GM21737 (cell line): ENCODE data around the gene FAM200C.

ENCODE experiments used
- ATAC-seq: cut with Tn5 transposase; IDR thresholded peaks from one replicate; pipeline ENCODE4 v1.9.1; 2021; ENCODE audit warnings: mild to moderate bottlenecking, moderate library complexity; ENCODE audit not compliant: unreplicated experiment

The FAM200C gene

DNA sequence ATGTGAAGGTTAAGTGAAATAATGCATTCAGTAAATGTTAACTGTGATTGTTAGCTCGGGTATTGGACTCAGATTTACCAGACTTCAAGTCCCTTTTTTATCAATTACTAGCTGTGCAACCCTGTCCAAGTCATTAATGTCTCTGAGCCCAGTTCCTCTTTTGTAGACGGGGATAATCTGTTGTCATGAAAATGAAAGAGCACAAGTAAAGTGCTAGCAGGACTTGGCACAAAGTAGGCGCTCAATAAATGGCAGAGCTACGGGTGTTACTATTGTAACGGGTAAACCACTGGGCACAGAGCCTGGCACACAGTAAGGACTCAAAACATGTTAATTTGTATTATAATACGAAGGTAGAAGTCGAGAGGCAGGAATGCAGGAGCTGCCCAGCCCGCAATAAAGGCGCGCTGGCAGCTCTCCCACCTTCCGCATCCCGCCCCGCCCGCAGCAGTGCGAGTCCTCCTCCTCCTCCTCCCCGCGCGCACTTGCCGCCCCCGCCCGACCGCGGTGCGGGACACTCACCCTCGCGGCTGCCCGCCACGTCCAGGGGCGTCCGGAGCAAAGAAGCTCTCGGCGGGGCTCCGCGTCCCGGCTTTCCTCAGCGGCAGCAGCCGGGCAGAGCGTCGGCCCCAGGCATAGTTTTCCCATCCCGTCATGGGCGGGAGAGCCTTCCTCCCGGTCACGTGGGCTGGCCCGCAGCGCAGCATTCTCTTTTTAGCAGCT is 29.7 kb downstream of the FAM200C start, which contains the start of gene C1QTNF2:
TSS of gene C1QTNF2 (minus strand) at position 637 of the 723 bp plus-strand sequence. CDS start 15,615 bp downstream, outside the sequence.
- no peak for ATAC-seq

DNA sequence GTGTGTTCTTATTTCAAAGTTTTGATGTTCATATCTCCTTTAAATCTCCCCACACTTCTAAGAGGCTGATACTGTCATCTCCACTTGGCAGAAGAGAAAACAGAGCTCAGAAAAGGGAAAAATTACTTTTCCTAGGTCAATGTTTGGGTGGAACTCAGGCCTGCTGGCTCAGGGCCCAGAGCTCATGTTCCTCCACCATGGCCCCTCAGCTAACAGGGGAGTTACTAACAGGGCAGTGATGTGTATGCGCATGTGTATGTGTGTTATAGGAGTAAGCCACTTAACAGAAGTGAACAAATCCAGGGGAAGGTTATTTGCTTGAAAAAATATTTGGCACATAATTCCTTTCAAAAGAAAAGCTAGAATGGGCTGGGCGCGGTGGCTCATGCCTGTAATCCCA is 32.0 kb downstream of the FAM200C start:
- no peak for ATAC-seq

DNA sequence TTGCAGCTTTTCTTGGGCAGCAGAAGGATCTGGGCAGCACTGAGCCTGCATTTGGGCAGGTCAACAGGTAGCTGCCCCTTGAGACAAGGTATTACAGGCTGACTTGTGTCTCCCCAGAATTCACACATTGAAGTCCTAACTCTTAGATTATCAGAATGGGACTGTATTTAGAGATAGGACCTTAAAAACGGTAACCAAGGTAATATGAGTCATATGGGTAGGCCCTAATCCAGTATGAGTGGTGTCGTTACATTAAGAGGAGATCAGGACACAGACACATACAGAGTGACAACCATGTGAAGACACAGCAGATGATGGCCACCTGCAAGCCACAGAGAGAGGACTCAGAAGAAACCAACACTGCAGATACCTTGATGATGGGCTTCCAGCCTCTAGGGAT is 32.6 kb downstream of the FAM200C start:
- no peak for ATAC-seq

DNA sequence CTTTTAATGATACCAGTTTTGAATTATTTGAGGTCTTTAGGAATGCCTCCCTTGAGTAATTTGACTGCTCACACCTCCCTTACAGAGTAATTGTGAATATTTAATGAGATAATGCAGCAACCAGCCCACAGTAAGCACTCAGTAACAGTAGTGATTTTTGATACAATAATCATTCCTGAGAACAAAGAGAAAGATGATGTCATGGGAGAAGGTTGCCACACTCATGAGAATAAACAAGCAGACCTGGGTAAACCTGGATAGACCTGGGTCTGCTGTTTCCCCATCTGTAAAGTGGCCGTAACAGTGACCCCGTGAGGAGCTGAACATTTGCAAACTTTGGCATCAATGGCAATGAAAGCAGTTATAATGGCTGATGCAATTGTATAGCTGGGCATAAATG is 33.6 kb downstream of the FAM200C start:
- no peak for ATAC-seq

DNA sequence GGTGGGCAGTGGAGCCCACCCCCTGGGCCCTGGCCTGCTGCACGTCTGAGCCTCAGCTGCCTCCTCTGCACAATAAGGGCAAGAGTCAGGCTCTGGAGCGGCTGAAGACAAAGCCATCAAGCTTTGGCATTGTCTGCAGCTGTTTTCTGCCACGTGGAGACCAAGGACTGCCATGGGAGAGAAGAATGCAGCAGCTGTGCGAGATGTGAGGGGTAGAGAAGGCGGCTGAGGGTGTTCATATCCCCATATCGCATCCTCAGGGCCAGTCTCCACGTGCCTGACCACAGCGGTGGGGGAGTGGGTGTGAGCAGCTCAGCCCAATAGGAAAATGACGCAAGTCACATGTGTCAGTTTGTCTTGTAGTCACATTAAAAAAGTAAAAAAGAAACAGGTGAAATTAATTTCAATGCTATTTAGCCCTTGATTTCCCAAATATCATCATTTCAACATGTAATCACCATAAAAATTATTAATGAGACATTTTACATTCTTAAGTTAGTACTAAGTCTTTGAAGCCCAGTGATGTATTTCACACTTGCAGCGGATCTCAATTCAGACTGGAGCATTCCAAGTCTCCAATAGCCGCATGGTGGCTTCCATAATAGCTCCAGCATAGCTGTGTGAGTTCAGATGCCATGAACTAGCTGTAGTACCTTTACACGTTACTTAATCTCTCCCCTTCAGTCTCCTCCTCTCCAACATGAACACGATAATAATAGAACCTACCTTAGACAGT is 36.0 kb downstream of the FAM200C start:
- no peak for ATAC-seq

DNA sequence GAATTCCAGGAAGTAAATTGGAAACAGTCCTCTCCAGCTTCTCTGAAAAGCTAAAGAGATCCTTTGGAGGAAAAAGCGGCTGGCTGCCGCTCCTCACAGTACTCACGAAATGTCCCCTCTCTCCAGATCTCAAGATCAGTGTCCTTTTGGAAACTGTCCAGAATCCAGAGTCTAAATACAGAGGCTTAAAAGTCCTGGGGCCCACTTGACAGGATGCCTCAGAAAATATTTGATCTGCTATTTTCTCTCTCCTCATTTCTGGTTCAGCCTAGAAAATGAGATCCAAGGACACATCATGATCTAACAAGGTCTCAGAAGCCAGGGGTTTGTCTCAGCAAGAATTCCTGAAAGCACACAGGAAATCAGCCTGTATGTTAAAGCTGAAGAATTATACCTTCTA is 36.6 kb downstream of the FAM200C start:
- ATAC-seq: no peak

DNA sequence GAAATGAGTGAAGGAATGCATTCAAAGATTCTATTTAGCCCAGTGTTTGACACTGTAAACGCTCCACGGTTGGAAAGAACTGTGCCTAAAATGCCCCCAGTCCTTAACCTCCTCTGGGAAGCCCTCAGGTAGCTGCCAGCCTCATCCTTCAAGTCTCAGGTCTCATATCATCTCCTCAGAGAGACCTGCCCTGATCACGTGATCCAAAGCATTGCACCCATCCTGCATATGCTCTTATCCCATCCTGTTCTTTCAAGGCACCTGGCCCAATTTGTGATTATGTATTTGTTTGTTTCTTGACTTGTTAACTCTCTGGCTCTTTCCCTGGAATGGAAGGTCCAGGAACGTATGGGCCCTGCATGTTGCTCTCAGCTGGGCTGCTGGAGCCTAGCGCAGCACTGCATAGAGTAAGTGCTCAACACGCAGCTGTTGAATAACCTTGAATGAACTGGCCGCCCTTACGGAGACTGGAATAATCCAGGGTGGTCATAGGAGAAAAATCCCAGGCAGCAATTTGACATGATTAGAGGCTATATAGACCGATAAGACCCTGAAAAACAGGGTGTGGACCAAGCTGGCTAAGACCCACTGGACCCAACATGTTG is 38.1 kb downstream of the FAM200C start:
- no peak for ATAC-seq

DNA sequence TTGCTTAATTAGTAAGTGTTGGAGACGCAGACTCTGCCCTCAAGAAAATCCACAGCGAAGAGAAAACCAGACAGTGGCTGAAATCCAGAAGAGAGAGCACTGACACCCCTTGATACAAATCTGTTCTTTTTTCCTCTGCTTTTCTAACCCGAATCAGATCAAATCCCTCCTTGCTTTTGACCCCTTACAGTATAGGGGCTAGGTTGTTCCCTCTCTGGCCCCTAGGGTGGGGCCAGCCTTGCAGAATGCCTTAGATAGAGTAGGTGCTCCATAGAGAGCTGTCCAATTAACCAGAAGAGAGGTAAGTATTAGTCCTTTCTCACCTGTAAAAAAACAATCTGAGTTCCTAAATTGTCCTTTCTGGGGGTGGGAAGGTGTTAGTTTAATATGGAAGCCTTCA is 39.5 kb downstream of the FAM200C start:
- ATAC-seq: no peak

DNA sequence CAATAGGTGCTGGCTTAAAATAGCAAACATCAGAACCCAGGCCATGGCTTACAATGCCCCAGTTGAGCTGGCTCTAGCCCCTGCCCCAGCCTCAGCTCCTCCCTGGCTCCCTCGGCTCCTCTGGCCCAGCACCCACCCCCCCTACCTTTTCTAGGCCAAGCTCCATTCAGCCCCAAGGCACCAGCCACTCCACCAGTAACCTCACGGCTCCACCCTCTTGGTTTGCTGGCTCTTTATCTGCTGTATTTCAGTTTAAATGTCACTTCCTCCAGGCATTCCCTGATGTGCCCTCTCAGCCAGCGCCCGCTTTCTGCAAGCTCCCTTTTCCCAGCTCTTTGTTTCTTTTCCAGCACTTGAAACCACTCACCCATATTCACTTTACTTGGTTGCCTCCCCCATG is 40.0 kb downstream of the FAM200C start:
- ATAC-seq: no peak

DNA sequence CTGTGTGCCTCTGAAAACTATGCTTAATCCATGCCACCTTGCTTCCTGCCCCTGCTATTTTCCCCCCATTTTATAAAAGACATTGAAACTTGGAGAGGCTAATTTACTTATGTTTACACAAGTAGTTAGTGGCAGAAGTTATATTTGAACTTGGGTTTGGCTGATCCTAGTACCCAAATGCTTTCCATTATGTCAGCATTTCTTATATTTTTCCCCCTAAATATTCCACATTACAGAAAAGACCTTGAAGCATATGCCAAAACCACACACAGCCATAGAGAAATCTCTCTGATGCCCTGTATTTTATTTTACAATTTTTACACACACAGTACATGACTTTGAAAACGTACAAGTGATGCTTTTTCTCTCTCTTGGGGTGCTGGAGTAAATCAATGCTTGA is 40.6 kb downstream of the FAM200C start:
- ATAC-seq: no peak

DNA sequence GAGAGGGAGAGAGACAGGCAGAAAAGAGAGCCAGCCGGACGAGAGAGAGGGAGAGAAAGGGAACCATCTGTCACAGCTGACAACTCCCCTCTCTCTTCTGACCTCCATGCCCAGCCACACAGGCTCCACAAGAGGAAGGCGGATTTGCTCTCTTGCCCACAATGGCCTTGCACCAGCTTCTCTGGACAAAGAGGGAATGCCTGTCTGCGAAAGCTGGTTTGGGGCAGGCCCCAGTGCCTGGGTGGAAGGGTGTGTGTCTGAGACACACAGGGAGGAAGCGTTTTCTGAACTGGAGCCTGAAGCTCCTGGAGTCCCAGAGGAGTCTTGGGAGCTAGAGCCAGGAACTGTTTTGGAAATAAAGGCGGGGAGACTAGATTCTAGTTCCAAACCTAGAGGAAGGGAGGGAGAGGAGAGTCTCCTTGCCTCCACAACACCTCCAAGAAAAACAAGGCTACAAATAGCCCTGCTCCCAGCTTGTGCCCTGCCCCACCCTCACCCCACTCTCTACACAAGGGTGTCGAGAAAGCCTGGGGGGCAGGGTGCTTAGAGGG is 41.9 kb downstream of the FAM200C start:
- ATAC-seq: no peak

DNA sequence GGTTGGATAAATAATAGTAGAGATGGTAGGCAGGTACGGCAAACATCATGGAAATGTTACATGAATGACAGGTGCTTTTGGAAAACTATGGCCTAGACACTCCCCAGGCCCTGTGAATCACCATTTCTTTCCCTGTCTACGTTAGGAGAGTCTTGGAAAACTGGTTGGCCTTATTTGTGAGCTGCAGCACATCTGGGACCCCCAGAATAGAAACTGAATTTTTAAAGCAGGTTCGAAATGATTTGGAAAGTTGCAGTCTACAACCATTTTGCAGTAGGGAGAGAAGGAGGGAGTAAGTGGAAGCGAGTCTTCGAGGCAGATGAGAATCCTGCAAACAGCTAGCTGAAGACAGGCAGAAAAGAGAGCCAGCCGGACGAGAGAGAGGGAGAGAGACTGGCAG is 42.5 kb downstream of the FAM200C start:
- ATAC-seq: no peak

DNA sequence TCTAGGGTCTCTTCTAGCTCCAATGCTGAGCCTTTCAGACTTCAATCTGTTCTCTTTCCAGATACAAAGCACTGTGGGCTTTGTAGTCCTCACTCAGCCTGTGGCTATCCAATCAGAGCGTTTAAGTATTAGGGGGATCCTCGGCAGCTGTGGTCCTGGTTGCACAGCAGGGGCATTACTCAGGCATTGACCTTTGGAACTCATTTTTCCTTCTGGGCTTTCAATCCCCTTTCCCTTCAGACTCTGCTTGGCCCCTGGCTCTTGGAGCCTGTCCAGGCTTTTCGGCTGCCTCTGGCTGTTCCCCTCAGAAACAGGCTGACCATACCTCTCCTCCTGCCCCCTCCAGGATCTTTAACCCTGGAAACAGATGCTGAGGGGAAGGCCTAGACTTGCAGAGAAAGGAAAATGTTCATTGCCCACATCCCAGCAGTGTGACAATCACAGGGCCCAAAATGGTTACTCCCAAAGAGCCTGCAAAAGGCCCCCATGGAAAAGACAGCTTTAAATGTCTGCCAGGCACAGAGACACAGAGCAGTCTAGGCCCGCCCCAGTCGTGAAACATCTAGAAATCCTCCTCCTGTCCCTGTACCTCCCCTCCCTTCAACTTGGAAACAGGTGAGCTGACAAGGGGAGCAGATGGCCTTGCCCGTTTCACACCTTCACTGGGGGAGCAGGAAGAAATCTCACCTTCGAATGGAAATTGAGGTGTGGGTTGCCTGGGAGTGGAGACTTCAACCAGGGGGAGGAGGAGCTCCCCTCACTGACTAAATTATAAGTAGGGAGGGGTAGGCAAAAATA is 43.1 kb downstream of the FAM200C start:
- no peak for ATAC-seq

DNA sequence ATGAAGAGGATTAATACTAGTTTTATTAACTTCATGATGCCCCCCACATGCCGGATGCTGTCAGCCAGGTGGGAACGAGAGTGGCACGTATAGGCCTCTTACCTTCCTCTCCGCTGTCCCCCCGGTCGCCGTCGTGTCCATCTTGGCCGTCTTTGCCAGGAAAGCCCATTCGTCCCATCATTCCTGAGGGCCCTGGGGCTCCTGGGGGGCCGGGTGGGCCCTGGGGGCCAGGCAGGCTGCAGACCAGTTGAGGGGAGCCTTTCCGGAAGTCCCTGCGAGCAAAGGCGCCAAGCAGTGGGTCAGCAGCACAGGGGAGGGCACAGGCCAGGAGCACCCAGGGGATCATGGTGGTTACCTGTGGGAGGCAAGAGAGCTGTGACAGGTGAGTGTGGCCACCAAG is 45.2 kb downstream of the FAM200C start:
- no peak for ATAC-seq

DNA sequence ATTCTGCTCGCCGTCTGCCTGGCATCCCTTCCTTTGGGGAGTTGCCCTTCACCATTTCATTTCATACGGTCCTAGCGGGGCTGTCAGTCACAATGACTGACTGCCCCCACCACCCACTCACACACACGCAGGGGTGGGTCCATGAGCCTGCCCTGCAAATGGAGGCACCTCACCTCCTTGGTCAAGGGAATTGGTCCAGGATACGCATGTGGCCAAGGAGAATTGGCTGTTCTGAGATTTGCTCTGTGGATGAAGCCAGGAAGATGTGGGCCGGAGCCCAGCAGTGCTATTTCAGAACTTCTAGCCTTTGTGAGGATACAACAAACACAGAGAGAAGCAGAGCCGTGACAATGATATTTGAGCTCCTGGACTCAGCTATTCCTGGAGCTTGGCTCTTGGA is 46.5 kb downstream of the FAM200C start:
- ATAC-seq: no peak

DNA sequence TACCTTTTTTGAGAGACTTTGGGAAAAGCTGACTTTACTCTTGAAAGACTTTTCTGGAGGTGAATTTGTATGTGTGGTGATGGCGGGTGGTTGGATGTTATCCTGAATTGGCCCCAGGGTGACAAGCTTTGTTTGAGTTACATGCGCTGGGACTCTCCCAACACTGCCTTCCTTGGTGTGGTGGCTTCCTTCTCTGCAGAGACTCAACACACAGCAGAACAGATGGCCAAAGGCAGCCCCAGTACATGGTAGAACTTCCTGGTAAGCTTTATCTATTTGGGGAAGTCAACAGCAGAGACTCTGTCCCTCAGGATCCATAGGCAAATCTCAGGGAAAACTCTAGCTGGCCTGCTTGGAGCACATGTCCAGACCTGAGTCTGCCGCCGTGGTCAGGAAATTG is 47.5 kb downstream of the FAM200C start:
- ATAC-seq: no peak

DNA sequence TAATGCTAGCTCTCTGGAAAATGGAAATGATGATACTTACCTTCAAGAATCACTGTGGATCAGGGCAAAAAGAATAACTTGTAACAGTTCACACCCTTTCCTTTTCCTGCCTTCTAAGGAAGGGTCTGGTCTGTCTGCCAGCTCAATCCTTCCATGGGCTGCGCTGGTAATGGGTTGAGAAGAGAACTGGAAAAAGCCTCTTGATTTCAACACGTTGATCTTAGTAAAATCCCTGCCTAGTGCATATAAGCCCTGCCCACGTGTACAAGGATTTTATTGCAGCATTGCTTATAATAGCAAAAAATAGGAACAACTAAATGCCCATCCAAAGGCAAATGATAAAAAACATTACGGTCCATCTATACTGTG is 49.9 kb downstream of the FAM200C start:
- no peak for ATAC-seq

DNA sequence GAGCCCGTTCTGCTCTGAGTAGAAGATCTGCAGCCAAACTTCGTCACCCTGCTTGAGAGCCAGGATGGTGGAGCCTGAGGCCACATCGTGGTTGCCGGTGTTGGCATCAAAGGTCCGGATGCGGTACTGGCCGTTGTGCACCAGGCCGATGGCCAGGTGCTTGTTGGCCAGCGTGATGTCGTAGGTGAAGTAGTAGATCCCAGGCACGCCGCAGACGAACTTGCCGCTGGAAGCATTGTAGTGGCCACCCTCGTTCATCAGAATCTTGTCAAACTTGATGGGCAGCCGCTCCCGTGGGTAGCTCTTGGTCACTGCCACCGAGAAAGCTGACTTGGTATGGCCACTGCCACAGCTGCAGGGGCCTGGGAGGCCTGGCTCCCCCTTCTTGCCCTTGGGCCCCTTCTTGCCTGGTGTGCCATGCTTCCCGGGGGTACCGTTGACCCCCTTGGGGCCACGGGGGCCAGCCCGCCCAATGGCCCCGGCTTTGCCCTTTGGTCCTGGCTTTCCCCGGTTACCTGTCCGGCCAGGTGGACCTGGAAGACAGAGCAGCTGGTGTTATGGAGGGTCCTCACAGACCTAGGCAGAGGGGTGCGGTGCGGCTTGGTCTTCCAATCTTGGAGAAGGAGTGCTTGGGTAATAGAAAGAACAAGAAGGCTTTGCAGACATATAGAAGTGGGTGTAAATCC is 50.5 kb downstream of the FAM200C start:
- ATAC-seq: no peak

DNA sequence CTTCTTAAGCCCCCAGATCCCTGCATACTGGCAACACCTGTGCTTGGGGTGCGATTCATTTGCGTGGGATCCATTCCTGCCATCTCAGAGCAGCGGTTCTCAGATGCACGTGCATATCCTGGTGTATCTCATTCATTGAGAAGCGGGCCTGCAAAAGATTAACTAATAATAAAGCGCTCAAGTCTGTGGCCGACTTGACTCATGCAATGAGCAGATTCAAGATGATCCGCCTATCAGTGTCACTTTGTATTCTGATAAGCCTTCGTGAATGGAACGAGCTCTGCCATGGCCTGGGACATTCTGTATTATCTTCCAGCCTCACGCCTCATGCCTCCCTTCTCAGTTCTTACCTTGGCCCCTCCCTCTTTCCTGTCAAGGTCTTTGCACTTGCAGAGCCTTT is 51.8 kb downstream of the FAM200C start:
- no peak for ATAC-seq

DNA sequence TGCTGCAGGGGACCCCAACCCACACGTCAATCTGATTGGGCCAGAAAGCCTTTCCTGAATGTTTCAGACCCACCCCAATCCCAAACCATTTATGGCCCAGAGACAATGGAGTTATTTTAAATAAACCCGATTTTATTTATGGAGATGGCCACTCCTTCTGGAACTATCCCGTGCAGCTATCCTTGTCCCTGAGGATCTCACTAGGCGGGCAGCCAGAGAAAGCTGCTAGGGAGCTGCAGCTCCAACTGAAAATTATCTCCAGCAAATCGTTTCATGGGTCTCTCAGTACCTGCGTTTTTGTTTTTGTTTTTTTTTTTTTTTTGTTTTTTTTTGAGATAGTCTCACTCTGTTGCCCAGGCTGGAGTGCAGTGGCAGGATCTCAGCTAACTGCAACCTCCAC is 52.4 kb downstream of the FAM200C start:
- ATAC-seq: no peak
